HepG2 (cell line): ENCODE results near the gene CLDN16. TPM values are rescaled to one million over a fixed set of nuclear protein-coding genes. Genes with fewer than 3 reads are reported as not detected.

Source experiments
- AGO2 ChIP-seq: fragments of 200-400 bp; formaldehyde crosslinking; optimal IDR thresholded peaks from 2 replicates; pipeline ENCODE3; 2017; ENCODE audit warnings: mild to moderate bottlenecking, low read depth, low read length, moderate library complexity
- ERF ChIP-seq: IDR thresholded peaks from 2 replicates; pipeline ENCODE4 v1.6.1; 2018; ENCODE audit warnings: missing biosample characterization, missing genetic modification reagents
- ETV5 ChIP-seq: IDR thresholded peaks from 2 replicates; pipeline ENCODE4 v1.6.1; 2018; ENCODE audit warnings: missing biosample characterization, missing genetic modification reagents, inconsistent platforms, borderline replicate concordance
- GABPA ChIP-seq, 2 experiments: IDR thresholded peaks; 2 replicates each; pipeline ENCODE4 v1.6.1; 2011 to 2016; ENCODE audit warnings: low read depth in 2 of 2, low read length in 1 of 2, missing biosample characterization in 1 of 2, missing genetic modification characterization in 1 of 2
- KDM6A ChIP-seq: IDR thresholded peaks from 2 replicates; pipeline ENCODE4 v1.6.1; 2016; ENCODE audit warnings: low read depth
- KLF6 ChIP-seq: IDR thresholded peaks from 2 replicates; pipeline ENCODE4 v1.8.0; 2016; ENCODE audit warnings: missing biosample characterization, missing genetic modification reagents
- SOX6 ChIP-seq, 2 experiments: fragments of 450-650 bp in 1 of 2; sonication (generic) in 1 of 2; formaldehyde crosslinking in 1 of 2; IDR thresholded peaks; 2 replicates each; pipeline versions ENCODE4 v1.4.0 to v1.6.1; 2017 to 2020; ENCODE audit warnings: antibody characterized with exemption in 1 of 2, mild to moderate bottlenecking in 1 of 2, missing genetic modification reagents in 1 of 2
- TEAD3 ChIP-seq: optimal IDR thresholded peaks from 2 replicates; pipeline ENCODE3; 2016; ENCODE audit warnings: borderline replicate concordance
- ZNF138 ChIP-seq: sonication (generic); formaldehyde crosslinking; IDR thresholded peaks from 2 replicates; pipeline ENCODE4 v1.5.0; 2020; ENCODE audit warnings: mild to moderate bottlenecking, low read depth, missing genetic modification reagents
- ZNF343 ChIP-seq: sonication (generic); formaldehyde crosslinking; IDR thresholded peaks from 2 replicates; pipeline ENCODE4 v1.4.0; 2020; ENCODE audit warnings: mild to moderate bottlenecking, missing genetic modification reagents
- ZNF776 ChIP-seq: sonication (generic); formaldehyde crosslinking; IDR thresholded peaks from 2 replicates; pipeline ENCODE4 v1.4.0; 2020; ENCODE audit warnings: mild to moderate bottlenecking, missing genetic modification reagents
- ZNF878 ChIP-seq: sonication (generic); formaldehyde crosslinking; IDR thresholded peaks from 2 replicates; pipeline ENCODE4 v1.8.1; 2023; ENCODE audit warnings: mild to moderate bottlenecking, missing genetic modification reagents, moderate library complexity
- polyA plus RNA-seq, 8 experiments: library from polyadenylated mRNA; depleted of rRNA in 3 of 8; stranded (reverse) in 7 of 8; unstranded in 1 of 8; fragments of >200 nt; fragmentation: Illumina TruSeq in 4 of 8; extraction: Trizol in 4 of 8; gene quantifications; 2 replicates each; pipeline versions ENCODE4 v1.2.1 to v1.2.3, GENCODE V29; 2011 to 2016; ENCODE audit warnings: low read depth in 4 of 8, missing spikeins in 1 of 8, mixed read lengths in 1 of 8; ENCODE audit not compliant: insufficient read depth in 1 of 8
- total RNA-seq, 5 experiments: library from RNA; depleted of rRNA; stranded (reverse); fragments of >200 nt; fragmentation: Illumina TruSeq; extraction: Trizol; gene quantifications; 2 replicates each; pipeline ENCODE4 v1.2.3, GENCODE V29; 2016; ENCODE audit warnings: low read depth in 1 of 5
- TF ChIP-seq, protein P1 (sequence below): sonication (generic); formaldehyde crosslinking; IDR thresholded peaks from 2 replicates; pipeline ENCODE4 v1.4.0; 2020; ENCODE audit warnings: missing genetic modification reagents
- TF ChIP-seq, protein P2 (sequence below): sonication (generic); formaldehyde crosslinking; IDR thresholded peaks from 2 replicates; pipeline ENCODE4 v1.5.0; 2020; ENCODE audit warnings: missing genetic modification reagents
- TF ChIP-seq, protein P3 (sequence below): sonication (generic); formaldehyde crosslinking; IDR thresholded peaks from 2 replicates; pipeline ENCODE4; 2020; ENCODE audit warnings: missing genetic modification reagents, mild to moderate bottlenecking, borderline replicate concordance
- TF ChIP-seq, protein P4 (sequence below): sonication (generic); formaldehyde crosslinking; IDR thresholded peaks from 2 replicates; pipeline ENCODE4 v1.5.1; 2020; ENCODE audit warnings: missing genetic modification reagents, mild to moderate bottlenecking, borderline replicate concordance
- TF ChIP-seq, protein P5 (sequence below): sonication (generic); formaldehyde crosslinking; IDR thresholded peaks from 2 replicates; pipeline ENCODE4 v1.5.0; 2020; ENCODE audit warnings: missing genetic modification reagents
- TF ChIP-seq, protein P6 (sequence below): IDR thresholded peaks from 2 replicates; pipeline ENCODE4 v1.6.1; 2016
- TF ChIP-seq, protein P7 (sequence below): sonication (generic); formaldehyde crosslinking; IDR thresholded peaks from 2 replicates; pipeline ENCODE4 v1.8.0; 2022; ENCODE audit warnings: missing genetic modification reagents, mild to moderate bottlenecking, inconsistent platforms, borderline replicate concordance

CLDN16 gene
- total and polyA plus RNA-seq, 2 of the 13 experiments (the other 11 are each of a cell fraction or from before 2014, with no cell fraction given): 0.13 to 0.24 TPM

DNA sequence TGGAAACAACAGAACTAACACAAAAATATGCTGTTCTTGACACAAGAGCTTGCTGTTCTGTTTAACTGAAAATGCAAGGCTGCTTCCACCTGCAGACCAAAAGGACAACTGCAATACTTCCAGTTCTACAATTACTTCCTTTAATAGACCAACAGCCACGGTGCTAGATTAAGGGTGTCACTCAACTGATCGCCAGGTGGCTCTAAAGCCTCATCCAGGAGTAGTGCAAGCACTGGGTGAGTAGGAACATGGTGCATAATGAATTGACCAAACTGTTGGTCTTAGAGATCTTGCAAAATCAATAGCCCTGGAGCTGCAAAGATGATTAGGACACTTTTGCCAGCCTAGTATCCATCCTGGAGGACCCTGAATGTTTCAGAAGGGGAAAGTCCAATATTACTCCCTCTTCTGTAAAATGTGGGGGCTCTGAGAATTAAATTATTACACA is 3.6 kb upstream of the CLDN16 start (continued):
- TF ChIP-seq, protein P1, sequence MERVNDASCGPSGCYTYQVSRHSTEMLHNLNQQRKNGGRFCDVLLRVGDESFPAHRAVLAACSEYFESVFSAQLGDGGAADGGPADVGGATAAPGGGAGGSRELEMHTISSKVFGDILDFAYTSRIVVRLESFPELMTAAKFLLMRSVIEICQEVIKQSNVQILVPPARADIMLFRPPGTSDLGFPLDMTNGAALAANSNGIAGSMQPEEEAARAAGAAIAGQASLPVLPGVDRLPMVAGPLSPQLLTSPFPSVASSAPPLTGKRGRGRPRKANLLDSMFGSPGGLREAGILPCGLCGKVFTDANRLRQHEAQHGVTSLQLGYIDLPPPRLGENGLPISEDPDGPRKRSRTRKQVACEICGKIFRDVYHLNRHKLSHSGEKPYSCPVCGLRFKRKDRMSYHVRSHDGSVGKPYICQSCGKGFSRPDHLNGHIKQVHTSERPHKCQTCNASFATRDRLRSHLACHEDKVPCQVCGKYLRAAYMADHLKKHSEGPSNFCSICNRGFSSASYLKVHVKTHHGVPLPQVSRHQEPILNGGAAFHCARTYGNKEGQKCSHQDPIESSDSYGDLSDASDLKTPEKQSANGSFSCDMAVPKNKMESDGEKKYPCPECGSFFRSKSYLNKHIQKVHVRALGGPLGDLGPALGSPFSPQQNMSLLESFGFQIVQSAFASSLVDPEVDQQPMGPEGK: no peak
- no peak for TF ChIP-seq AGO2
- TF ChIP-seq, protein P2, sequence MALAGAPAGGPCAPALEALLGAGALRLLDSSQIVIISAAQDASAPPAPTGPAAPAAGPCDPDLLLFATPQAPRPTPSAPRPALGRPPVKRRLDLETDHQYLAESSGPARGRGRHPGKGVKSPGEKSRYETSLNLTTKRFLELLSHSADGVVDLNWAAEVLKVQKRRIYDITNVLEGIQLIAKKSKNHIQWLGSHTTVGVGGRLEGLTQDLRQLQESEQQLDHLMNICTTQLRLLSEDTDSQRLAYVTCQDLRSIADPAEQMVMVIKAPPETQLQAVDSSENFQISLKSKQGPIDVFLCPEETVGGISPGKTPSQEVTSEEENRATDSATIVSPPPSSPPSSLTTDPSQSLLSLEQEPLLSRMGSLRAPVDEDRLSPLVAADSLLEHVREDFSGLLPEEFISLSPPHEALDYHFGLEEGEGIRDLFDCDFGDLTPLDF (CRISPR knock-in tag): no peak
- no peak for TF ChIP-seq ZNF343 (CRISPR knock-in tag)
- TF ChIP-seq ZNF878: no peak
- no peak for TF ChIP-seq KDM6A (CRISPR knock-in tag)
- TF ChIP-seq TEAD3 (CRISPR knock-in tag): peak; percentile 16
- TF ChIP-seq GABPA (IDR thresholded peaks at IDR 0.05; ENCODE audit: low read depth, low read length): no peak
- TF ChIP-seq GABPA (CRISPR knock-in tag; IDR thresholded peaks at IDR 0.05; ENCODE audit: low read depth): no peak
- peak; percentile 56; the same call in 1 of the 2 replicates for TF ChIP-seq ERF (CRISPR knock-in tag)
- TF ChIP-seq SOX6 (IDR thresholded peaks at IDR 0.05): no peak
- TF ChIP-seq SOX6 (CRISPR knock-in tag; IDR thresholded peaks at IDR 0.05): no peak
- TF ChIP-seq, protein P3, sequence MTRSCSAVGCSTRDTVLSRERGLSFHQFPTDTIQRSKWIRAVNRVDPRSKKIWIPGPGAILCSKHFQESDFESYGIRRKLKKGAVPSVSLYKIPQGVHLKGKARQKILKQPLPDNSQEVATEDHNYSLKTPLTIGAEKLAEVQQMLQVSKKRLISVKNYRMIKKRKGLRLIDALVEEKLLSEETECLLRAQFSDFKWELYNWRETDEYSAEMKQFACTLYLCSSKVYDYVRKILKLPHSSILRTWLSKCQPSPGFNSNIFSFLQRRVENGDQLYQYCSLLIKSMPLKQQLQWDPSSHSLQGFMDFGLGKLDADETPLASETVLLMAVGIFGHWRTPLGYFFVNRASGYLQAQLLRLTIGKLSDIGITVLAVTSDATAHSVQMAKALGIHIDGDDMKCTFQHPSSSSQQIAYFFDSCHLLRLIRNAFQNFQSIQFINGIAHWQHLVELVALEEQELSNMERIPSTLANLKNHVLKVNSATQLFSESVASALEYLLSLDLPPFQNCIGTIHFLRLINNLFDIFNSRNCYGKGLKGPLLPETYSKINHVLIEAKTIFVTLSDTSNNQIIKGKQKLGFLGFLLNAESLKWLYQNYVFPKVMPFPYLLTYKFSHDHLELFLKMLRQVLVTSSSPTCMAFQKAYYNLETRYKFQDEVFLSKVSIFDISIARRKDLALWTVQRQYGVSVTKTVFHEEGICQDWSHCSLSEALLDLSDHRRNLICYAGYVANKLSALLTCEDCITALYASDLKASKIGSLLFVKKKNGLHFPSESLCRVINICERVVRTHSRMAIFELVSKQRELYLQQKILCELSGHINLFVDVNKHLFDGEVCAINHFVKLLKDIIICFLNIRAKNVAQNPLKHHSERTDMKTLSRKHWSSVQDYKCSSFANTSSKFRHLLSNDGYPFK (CRISPR knock-in tag): no peak
- peak; percentile 13; the same call in 1 of the 2 replicates for TF ChIP-seq ETV5 (CRISPR knock-in tag)
- TF ChIP-seq, protein P4, sequence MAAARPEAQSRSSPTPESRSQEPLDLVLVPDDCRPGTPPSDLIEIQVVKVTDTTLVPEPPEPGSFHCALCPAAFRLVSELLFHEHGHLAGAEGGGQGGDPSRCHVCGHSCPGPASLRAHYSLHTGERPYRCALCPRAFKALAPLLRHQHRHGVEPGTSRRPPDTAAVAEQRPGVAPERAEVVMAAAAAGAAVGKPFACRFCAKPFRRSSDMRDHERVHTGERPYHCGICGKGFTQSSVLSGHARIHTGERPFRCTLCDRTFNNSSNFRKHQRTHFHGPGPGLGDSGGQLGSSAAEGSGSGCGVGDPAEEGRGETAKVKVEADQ (CRISPR knock-in tag): no peak
- TF ChIP-seq, protein P5, sequence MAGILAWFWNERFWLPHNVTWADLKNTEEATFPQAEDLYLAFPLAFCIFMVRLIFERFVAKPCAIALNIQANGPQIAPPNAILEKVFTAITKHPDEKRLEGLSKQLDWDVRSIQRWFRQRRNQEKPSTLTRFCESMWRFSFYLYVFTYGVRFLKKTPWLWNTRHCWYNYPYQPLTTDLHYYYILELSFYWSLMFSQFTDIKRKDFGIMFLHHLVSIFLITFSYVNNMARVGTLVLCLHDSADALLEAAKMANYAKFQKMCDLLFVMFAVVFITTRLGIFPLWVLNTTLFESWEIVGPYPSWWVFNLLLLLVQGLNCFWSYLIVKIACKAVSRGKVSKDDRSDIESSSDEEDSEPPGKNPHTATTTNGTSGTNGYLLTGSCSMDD: no peak
- TF ChIP-seq, protein P6, sequence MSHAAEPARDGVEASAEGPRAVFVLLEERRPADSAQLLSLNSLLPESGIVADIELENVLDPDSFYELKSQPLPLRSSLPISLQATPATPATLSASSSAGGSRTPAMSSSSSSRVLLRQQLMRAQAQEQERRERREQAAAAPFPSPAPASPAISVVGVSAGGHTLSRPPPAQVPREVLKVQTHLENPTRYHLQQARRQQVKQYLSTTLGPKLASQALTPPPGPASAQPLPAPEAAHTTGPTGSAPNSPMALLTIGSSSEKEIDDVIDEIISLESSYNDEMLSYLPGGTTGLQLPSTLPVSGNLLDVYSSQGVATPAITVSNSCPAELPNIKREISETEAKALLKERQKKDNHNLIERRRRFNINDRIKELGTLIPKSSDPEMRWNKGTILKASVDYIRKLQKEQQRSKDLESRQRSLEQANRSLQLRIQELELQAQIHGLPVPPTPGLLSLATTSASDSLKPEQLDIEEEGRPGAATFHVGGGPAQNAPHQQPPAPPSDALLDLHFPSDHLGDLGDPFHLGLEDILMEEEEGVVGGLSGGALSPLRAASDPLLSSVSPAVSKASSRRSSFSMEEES (CRISPR knock-in tag): no peak
- TF ChIP-seq ZNF138 (CRISPR knock-in tag): no peak
- no peak for TF ChIP-seq ZNF776 (CRISPR knock-in tag)
- no peak for TF ChIP-seq KLF6 (CRISPR knock-in tag)
- TF ChIP-seq, protein P7, sequence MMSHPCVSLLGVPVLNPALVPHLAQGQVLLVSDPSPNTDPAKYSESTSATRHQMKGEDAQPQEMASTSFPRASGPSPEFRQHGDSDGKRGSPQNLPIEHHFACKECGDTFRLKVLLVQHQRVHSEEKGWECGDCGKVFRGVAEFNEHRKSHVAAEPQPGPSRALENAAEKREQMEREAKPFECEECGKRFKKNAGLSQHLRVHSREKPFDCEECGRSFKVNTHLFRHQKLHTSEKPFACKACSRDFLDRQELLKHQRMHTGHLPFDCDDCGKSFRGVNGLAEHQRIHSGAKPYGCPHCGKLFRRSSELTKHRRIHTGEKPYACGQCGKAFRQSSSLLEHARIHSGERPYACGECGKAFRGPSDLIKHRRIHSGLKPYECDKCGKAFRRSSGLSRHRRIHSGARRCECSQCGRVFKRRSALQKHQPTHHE (CRISPR knock-in tag): no peak
